PFSK-1 (cell line): ENCODE measurements around the gene PHETA1.

Experiments
- POLR2AphosphoS5 ChIP-seq: IDR thresholded peaks from 2 replicates; pipeline ENCODE4 v1.6.1; 2012; ENCODE audit warnings: low read depth, mild to moderate bottlenecking, control low read depth, low read length, moderate library complexity
- SIN3A ChIP-seq: IDR thresholded peaks from 2 replicates; pipeline ENCODE4 v1.6.1; 2012; ENCODE audit warnings: mild to moderate bottlenecking, low read length, moderate library complexity, borderline replicate concordance; ENCODE audit not compliant: insufficient read depth

- no peak for TF ChIP-seq POLR2AphosphoS5
- no peak for TF ChIP-seq SIN3A
Observed at GRCh38 chr12:111334393-111334915, 34.4 kb downstream of the PHETA1 start.
